Measurements from ENCODE around the gene GON7. TPM values are rescaled to one million over a fixed set of nuclear protein-coding genes. Genes with fewer than 3 reads are reported as not detected.

Gene GON7
- total RNA-seq, 4 donors from 2014 or later, result 8.9 to 12.7 (median 11.5) TPM

DNA sequence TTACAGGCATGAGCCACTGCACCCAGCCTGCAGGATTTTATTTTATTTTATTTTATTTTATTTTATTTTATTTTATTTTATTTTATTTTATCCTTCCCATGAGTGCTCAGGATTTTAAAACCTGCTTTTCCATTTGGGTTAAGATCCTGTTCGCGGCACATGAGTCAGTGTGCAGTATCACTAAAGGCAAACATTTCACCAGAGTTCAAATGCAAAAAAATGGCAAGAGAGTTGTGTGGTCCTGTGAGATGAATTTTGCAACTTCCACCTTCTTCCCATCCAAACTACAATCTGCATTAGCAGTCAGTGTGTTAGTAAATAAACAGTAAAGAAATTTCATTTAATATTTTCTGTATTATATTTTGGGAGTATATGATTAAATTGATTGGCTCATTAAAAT is 51.2 kb downstream of the GON7 start:
- TF ChIP-seq, protein P1, sequence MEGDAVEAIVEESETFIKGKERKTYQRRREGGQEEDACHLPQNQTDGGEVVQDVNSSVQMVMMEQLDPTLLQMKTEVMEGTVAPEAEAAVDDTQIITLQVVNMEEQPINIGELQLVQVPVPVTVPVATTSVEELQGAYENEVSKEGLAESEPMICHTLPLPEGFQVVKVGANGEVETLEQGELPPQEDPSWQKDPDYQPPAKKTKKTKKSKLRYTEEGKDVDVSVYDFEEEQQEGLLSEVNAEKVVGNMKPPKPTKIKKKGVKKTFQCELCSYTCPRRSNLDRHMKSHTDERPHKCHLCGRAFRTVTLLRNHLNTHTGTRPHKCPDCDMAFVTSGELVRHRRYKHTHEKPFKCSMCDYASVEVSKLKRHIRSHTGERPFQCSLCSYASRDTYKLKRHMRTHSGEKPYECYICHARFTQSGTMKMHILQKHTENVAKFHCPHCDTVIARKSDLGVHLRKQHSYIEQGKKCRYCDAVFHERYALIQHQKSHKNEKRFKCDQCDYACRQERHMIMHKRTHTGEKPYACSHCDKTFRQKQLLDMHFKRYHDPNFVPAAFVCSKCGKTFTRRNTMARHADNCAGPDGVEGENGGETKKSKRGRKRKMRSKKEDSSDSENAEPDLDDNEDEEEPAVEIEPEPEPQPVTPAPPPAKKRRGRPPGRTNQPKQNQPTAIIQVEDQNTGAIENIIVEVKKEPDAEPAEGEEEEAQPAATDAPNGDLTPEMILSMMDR (IDR thresholded peaks at IDR 0.05; ENCODE audit: low read depth), result no peak

DNA sequence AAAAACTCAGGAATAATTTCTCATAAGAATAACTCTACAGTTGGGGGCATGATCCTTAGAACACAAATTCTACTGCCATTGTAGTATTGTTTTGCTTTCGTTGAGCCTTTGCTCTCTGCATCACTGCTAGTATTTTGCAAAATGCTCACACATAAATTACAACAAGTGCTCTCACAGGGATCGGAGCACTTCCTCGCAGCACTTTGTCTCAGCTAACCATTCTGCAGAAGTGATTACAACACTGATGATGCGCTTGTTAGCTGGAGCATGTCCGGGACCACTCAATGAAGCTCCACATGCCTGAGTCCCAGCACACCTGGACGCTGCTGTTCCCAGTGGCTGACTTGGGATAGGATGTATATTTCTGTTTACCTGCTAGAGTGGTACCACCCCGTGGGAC is 53.7 kb downstream of the GON7 start:
- TF ChIP-seq, protein P1 (IDR thresholded peaks at IDR 0.05; ENCODE audit: low read depth), result no peak

Other genes with a start within 250 kb of the GON7 start
- gene ITPK1, start 91.1 kb downstream of the GON7 start, total RNA-seq, result 100 to 1,000 TPM in 1 of 4 donors, 10 to 100 TPM in 3; 53.4 to 109 (median 60.3) TPM
- gene MOAP1, start 22.2 kb downstream of the GON7 start, total RNA-seq, result 10 to 100 TPM; 12.6 to 31.6 (median 27.4) TPM
- gene LYSET, start 21.7 kb downstream of the GON7 start, total RNA-seq, result 10 to 100 TPM in 3 of 4 donors, 1 to 10 TPM in 1; 9.4 to 26.9 (median 17.3) TPM
- gene UBR7, start 191 bp upstream of the GON7 start, total RNA-seq, result 10 to 100 TPM; 20.4 to 30.8 (median 25.8) TPM
- 10 to 100 TPM; 20.1 to 37.0 (median 23.7) TPM for gene BTBD7, start 126.0 kb upstream of the GON7 start, total RNA-seq
- not detected for gene COX8C, start 140.1 kb upstream of the GON7 start, total RNA-seq
- gene UNC79, start 223.9 kb upstream of the GON7 start, total RNA-seq, result under 1 TPM; 0.16 to 0.75 (median 0.28) TPM

All from subcutaneous adipose tissue (tissue), 4 donors.